ENCODE data around the gene SMPDL3A. TPM values are rescaled to one million over a fixed set of nuclear protein-coding genes. Genes with fewer than 3 reads are reported as not detected.

Gene SMPDL3A
- total RNA-seq, 1 experiment from 2014 or later: 10.3 TPM

DNA sequence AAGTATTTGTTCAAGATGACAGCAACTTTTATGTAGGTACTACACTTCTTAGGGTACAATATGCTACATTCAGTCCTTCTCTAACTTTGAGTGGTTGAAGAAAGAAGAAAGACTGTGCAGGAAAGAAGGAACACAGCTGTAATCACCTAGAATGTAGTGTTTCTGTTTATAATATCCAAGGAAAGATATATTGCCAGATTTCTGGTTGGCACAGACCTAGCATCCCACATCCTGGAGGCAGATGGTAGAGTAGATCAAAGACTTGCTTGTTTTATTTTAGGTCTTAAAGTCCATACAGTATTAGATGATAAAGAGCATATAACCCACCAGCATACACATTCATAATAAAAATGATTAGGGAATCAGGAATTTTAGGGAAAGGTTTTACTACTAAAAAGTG is 22.8 kb upstream of the SMPDL3A start:
- intact Hi-C loops (cut with micrococcal nuclease; ENCODE audit: unreplicated experiment): no loop called here
- CTCF ChIA-PET: no interaction called here
- no TSS peak for BruUV-seq (replicated peaks)

DNA sequence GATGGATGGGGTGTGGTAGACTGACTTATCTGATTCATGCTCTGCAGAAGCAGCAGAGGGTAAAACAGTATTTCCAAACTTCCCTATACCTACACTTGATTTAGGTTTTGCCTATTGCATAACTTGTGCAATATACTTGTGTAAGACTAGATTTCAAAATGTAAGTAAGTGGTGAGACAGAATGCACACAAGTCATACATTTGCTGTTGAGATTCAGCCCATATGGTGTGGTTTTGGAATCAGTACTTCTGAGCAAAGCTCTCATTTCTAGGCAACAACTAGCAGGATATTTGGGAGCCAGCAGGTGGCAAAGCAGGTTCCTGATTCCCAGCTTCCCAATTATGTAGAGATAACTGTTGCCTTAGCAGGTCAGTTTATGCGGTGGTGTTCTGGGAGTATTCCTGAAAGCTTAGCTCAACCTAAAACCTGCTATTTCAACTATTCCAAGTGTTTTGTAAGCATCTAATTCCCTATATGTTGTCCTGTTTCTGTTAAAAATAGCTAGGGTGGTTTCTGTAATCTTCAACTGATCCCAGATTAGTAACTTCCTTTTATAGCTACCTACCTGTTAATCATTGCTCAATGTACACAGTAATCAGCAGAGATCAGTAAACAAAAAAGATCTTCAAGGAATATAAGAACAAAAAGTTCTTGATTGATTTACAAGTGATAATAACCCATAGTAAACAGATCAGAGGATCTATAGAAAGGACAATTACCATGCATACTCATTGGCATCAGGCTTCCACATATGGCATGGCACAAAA is 18.0 kb upstream of the SMPDL3A start:
- no peak for TF ChIP-seq EZH2 (IDR thresholded peaks at IDR 0.05; ENCODE audit: borderline replicate concordance, low read depth, low read length, poor library complexity, severe bottlenecking)
- TF ChIP-seq, protein P1, sequence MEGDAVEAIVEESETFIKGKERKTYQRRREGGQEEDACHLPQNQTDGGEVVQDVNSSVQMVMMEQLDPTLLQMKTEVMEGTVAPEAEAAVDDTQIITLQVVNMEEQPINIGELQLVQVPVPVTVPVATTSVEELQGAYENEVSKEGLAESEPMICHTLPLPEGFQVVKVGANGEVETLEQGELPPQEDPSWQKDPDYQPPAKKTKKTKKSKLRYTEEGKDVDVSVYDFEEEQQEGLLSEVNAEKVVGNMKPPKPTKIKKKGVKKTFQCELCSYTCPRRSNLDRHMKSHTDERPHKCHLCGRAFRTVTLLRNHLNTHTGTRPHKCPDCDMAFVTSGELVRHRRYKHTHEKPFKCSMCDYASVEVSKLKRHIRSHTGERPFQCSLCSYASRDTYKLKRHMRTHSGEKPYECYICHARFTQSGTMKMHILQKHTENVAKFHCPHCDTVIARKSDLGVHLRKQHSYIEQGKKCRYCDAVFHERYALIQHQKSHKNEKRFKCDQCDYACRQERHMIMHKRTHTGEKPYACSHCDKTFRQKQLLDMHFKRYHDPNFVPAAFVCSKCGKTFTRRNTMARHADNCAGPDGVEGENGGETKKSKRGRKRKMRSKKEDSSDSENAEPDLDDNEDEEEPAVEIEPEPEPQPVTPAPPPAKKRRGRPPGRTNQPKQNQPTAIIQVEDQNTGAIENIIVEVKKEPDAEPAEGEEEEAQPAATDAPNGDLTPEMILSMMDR (conservative IDR thresholded peaks at IDR 0.05; ENCODE audit: low read depth, low read length): no peak
- ChIA-PET CTCF (no interaction called here), POLR2A (ENCODE audit: low non-redundant PET) (no interaction called here)
- no peak for DNase-seq (ENCODE audit: low spot score)
- H3K4me1 ChIP-seq (ENCODE audit: insufficient read depth, low read length, poor library complexity, severe bottlenecking): no peaks in the 10 kb centered on the region
- no peaks in the 10 kb centered on the region for H3K9me3 ChIP-seq (ENCODE audit: low read depth, low read length, poor library complexity, severe bottlenecking)
- no peak overlapping the region for H3K27ac ChIP-seq (ENCODE audit: low read depth, low read length, poor library complexity, severe bottlenecking)
- BruUV-seq (replicated peaks): no TSS peak
- H3K36me3 ChIP-seq (ENCODE audit: insufficient read depth, low read length, poor library complexity, severe bottlenecking): no peaks in the 10 kb centered on the region
- no peaks in the 10 kb centered on the region for H3K27me3 ChIP-seq (replicated peaks; ENCODE audit: insufficient read depth, low read depth, low read length, poor library complexity)
- intact Hi-C loops (cut with micrococcal nuclease; ENCODE audit: unreplicated experiment): no loop called here
- no peak overlapping the region for H3K4me3 ChIP-seq (ENCODE audit: low read depth, low read length, poor library complexity, severe bottlenecking)

More for the DNA sequence above, 22.8 kb upstream of the SMPDL3A start:
- H3K4me3 ChIP-seq (ENCODE audit: low read depth, low read length, poor library complexity, severe bottlenecking): no peak overlapping the region
- H3K27me3 ChIP-seq (replicated peaks; ENCODE audit: insufficient read depth, low read depth, low read length, poor library complexity): no peaks in the 10 kb centered on the region
- no peak overlapping the region for H3K27ac ChIP-seq (ENCODE audit: low read depth, low read length, poor library complexity, severe bottlenecking)
- H3K9me3 ChIP-seq (ENCODE audit: low read depth, low read length, poor library complexity, severe bottlenecking): no peaks in the 10 kb centered on the region
- no peaks in the 10 kb centered on the region for H3K4me1 ChIP-seq (ENCODE audit: insufficient read depth, low read length, poor library complexity, severe bottlenecking)
- no peak for TF ChIP-seq EZH2 (IDR thresholded peaks at IDR 0.05; ENCODE audit: borderline replicate concordance, low read depth, low read length, poor library complexity, severe bottlenecking)
- TF ChIP-seq, protein P1 (conservative IDR thresholded peaks at IDR 0.05; ENCODE audit: low read depth, low read length): no peak
- H3K36me3 ChIP-seq (ENCODE audit: insufficient read depth, low read length, poor library complexity, severe bottlenecking): no peaks in the 10 kb centered on the region
- POLR2A ChIA-PET (ENCODE audit: low non-redundant PET): no interaction called here
- no peak for DNase-seq (ENCODE audit: low spot score)

DNA sequence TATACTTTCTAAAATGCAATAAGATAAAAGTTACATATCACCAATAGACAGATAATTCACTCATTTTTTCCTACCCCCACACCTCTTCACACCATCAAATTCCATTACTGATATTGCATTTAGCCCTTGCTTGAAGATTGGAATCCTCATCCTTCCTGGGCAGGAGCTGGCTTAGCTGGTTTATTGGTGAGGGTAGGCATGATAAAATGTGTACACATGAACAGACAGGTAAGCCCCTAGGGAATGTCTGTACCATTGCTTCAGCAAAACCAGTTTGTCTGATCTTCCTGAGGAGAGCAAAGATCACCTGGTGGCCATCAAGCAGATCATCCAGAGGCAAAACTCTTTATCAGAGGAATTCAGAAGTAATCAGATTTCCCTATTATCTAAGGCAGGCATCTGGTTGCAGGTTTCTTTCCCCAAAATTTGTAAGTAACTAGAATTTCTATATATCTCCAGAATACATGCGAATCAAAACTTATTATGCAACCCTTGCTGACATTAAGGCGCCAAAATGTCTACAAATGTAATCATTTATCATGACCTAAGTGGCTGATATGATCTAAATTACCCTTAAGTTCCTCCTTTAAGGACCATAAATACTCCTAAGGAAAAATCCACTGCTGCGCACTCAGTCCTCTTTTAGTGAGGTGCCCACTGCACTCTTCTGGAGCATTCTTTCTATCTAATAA is 16.2 kb upstream of the SMPDL3A start:
- no peaks in the 10 kb centered on the region for H3K9me3 ChIP-seq (ENCODE audit: low read depth, low read length, poor library complexity, severe bottlenecking)
- no peaks in the 10 kb centered on the region for H3K4me1 ChIP-seq (ENCODE audit: insufficient read depth, low read length, poor library complexity, severe bottlenecking)
- POLR2A ChIA-PET (ENCODE audit: low non-redundant PET): no interaction called here
- no TSS peak for BruUV-seq (replicated peaks)
- CTCF ChIA-PET: no interaction called here
- no peaks in the 10 kb centered on the region for H3K36me3 ChIP-seq (ENCODE audit: insufficient read depth, low read length, poor library complexity, severe bottlenecking)
- no peak for DNase-seq (ENCODE audit: low spot score)
- no peak for TF ChIP-seq EZH2 (IDR thresholded peaks at IDR 0.05; ENCODE audit: borderline replicate concordance, low read depth, low read length, poor library complexity, severe bottlenecking)
- TF ChIP-seq, protein P1 (conservative IDR thresholded peaks at IDR 0.05; ENCODE audit: low read depth, low read length): no peak
- intact Hi-C loops (cut with micrococcal nuclease; ENCODE audit: unreplicated experiment): no loop called here
- H3K4me3 ChIP-seq (ENCODE audit: low read depth, low read length, poor library complexity, severe bottlenecking): no peak overlapping the region
- H3K27ac ChIP-seq (ENCODE audit: low read depth, low read length, poor library complexity, severe bottlenecking): no peak overlapping the region
- H3K27me3 ChIP-seq (replicated peaks; ENCODE audit: insufficient read depth, low read depth, low read length, poor library complexity): no peaks in the 10 kb centered on the region
